ENCODE measurements around the gene SRPK2.

- TF ChIP-seq CTCF (IDR thresholded peaks at IDR 0.05; ENCODE audit: low read depth, low read length) (no peak), POLR2A (IDR thresholded peaks at IDR 0.05; ENCODE audit: extremely low read depth, insufficient read length) (no peak), MYC (IDR thresholded peaks at IDR 0.05; ENCODE audit: low read depth, low read length) (no peak), MAX (IDR thresholded peaks at IDR 0.05; ENCODE audit: low read depth, low read length) (no peak)
Observed at GRCh38 chr7:105137898-105138297, 250.8 kb downstream of the SRPK2 start.

All from NB4 (cell line).